HG02885 (cell line): ENCODE results near the gene CEACAM19.
"Not testable (repeated sequence)": the region's sequence is repeated elsewhere in the genome, so short reads cannot be mapped to it uniquely, and the experiment has no call there.

Experiments
- ATAC-seq: cut with Tn5 transposase; IDR thresholded peaks from one replicate; pipeline ENCODE4 v1.9.1; 2021; ENCODE audit warnings: mild to moderate bottlenecking; ENCODE audit not compliant: unreplicated experiment, poor library complexity

The CEACAM19 gene, protein sequence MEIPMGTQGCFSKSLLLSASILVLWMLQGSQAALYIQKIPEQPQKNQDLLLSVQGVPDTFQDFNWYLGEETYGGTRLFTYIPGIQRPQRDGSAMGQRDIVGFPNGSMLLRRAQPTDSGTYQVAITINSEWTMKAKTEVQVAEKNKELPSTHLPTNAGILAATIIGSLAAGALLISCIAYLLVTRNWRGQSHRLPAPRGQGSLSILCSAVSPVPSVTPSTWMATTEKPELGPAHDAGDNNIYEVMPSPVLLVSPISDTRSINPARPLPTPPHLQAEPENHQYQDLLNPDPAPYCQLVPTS

GRCh38 chr19:44671400-44671799 lies at the start of gene CEACAM19:
CEACAM19 (plus strand) TSS chr19:44671482; CDS start chr19:44671932, 450 bp downstream.
- ATAC-seq: no peak

DNA sequence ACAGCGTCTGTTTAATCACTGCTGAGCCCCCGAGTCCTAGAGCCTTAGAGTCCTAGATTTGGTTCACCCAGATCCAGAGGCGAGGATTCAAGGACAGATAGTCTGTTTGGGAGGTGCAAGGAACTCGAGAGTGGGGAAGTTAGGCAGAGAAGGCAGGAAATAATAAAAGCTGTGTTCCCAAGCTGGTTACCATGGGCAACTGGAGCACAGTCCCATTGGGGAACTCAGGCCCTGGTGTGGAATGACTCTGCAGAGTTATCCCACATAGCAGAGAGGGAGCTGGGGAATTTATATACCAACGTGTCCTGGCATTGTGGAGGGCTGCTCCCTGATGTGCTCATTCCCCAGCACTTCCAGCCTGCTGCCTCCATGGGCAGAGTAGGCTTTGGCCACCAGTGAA lies 48.2 kb upstream of the CEACAM19 start:
- ATAC-seq: no peak

GRCh38 chr19:44623626-44624025 lies 47.7 kb upstream of the CEACAM19 start:
- no peak for ATAC-seq

DNA sequence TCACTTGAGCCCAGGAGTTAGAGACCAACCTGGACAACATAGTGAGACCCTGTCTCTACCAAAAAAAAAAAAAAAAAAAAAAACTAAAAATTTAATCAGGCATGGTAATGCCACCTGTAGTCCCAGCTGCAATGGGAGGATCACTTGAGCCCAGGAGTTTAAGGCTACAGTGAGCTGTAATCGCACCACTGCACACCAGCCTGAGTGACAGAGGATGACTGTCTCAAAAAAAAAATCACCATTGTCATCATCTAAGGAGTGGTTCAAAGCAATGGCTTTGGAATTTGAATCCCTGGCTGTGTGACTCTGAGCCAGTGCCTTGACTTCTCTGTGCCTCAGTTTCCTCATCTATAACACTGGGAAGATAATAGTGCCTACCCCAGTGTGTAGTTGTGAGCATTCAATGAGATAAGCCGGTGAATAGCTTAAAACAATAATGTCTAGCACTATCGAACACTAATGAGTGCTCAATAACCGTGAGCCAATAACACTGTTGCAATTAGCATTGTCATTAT lies 46.4 kb upstream of the CEACAM19 start:
- no peak for ATAC-seq

DNA sequence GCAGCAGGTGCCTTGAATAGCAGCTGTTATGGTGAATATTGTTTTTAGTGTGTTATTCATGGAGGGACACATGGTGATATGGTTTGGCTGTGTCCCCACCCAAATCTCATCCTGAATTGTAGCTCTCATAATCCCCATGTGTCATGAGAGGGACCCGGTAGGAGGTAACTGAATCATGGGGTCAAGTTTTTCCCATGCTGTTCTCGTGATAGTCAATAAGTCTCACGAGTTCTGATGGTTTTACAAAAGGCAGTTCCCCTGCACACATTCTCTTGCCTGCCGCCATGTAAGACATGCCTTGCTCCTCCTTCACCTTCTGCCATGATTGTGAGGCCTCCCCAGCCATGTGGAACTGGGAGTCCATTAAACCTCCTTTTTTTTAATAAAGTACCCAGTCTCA lies 45.6 kb upstream of the CEACAM19 start:
- not testable (repeated sequence) for ATAC-seq

- ATAC-seq: no peak
These were observed 45.1 kb upstream of the CEACAM19 start for GRCh38 chr19:44626048-44626624.

DNA sequence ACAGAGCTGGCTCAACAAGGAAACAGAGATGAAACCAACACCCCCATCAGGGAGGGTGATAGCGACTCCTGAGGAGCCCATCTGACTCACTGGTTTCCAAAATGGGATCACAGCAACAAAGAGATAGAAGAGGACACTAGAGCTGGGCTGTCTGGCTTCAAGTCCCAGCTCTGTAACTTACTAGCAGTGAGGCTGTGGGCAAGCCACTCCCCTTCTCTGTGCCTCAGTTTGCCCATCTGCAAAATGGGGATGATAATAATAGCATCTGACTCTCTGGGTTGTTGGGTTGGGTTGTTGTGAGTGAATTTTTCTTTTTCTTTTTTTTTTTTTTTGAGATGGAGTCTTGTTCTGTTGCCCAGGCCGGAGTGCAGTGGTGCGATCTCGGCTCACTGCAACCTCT lies 43.7 kb upstream of the CEACAM19 start:
- no peak for ATAC-seq

DNA sequence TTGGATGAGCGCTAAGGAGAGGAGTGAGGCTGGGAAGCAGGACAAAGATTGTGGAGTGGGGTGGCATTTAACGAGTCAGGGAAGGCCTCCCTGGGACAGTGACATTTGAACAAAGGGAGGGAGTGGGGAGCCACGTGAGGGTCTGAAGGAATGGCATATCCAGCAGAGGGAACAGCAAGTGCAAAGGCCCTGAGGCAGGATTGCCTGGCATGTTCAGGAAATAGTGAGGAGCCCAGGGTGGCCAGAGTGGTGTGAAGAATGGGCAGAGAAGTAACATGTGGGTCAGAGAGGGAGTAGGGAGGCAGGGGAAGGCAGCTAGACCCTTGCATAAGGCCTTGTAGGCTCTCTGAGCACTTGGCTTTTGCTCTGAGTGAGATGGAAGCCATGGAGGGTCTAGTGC lies 42.5 kb upstream of the CEACAM19 start:
- no peak for ATAC-seq

- ATAC-seq: not testable (repeated sequence)
These were observed 39.7 kb upstream of the CEACAM19 start for GRCh38 chr19:44631611-44632010.

DNA sequence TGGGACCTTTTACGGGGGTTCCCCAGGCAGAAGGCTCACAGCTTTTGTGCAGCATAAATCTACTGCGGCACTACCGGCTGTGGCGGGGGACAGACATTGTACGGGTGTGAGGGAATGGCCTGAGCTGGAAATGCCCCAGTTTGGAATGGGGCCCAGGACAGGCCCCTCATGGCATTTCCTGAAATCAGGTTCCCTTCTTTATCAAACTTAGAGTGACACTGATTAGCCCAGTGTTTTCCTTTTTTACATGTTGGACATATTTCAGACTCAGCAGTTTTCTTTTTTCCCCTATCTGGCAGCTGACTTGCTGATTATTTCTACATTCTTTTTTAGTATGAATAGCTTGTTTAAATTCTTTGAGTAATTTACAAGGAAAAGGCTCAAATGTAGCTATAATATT lies 37.2 kb upstream of the CEACAM19 start:
- not testable (repeated sequence) for ATAC-seq

DNA sequence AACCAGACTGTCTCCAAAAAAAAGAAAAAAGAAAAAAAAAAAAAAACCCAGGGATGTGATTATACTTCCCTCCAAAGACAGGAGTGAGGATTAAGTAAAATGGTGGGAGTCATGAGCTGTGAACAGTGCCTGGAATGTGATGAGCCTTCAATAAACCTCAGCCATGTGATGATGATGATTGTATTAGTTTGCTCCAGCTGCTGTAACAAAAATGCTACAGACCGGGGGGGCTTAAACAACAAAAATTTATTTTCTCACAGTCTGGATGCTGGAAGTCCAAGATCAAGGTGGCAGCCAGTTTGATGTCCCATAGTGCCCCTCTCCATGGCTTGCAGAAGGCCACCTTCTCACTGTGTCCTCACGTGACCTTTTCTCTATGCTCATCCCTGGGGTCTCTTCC lies 36.5 kb upstream of the CEACAM19 start:
- ATAC-seq: no peak

DNA sequence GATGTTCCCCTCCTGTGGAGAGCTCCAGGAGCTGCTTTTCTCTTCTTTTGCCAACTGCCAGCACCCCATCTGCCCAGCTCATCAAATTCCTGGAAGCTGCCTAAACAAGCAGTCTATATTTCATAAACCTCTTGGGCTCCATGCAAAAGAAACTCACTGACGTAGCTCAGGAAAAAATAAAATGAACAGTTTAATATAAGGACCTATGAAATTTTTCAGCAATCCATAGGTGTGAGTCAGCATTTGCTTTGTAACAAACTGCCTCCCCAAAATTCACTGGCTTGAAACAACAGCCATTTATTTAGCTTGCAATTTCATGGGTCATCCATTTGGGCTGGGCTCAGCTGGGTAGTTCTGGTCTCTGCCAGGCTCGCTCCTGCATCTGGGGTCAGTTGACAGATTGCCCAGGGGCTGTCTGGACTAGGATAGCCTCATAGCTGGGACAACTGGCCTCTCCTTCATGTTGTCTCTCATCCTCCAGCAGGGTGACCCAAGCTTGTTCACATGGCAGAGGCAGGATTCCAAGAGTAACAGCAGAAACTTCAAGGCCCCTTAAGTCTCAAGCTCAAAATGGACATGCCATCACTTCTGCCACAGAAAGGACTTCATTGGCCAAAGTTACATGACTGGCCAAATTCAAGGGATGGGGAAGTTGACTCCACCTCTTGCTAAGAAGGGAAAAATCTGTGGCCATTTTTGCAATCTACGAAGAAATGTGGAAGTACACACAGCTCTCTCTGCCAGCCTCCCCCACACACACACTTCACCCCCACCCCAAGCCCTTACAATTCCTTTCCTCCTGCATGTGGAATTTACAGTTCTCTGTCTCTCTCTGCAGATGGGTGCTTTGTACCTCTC lies 35.5 kb upstream of the CEACAM19 start:
- ATAC-seq: no peak

GRCh38 chr19:44636439-44637389 lies 34.6 kb upstream of the CEACAM19 start:
- ATAC-seq: no peak

DNA sequence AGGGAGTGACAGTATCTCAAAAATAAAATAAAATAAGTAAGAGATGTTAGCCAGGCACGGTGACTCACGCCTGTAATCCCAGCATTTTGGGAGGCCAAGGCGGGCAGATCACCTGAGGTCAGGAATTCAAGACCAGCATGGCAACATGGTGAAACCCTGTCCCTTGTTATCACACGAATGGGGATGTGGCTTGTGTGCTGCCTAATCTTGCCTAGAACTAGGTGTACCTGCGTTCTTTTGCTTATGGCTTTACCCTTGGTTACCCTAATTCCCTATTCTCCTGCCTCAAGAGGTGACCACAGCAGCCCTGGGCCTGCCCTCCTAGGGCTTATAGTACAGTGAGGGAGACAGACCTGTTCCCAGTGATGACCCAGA lies 33.9 kb upstream of the CEACAM19 start:
- no peak for ATAC-seq

DNA sequence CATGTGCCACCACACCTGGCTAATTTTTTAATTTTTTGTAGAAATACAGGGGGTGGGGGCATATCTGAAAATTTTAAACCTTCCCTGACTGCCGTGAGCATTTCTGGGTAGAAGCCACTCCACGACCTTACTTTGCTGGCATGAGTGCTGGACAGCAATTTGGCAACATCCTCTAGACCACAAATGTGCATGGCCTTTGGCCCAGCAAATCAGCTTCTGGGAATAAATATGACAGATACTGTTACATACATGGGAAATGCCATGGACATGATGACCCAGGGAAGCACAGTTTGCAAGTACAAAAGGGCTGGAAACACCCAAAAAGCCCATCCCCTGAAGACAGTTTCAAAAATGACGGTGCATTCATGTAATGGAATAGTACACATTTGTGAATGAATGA lies 30.8 kb upstream of the CEACAM19 start:
- no peak for ATAC-seq

- no peak for ATAC-seq
These were observed 29.6 kb upstream of the CEACAM19 start for GRCh38 chr19:44641501-44642265.

DNA sequence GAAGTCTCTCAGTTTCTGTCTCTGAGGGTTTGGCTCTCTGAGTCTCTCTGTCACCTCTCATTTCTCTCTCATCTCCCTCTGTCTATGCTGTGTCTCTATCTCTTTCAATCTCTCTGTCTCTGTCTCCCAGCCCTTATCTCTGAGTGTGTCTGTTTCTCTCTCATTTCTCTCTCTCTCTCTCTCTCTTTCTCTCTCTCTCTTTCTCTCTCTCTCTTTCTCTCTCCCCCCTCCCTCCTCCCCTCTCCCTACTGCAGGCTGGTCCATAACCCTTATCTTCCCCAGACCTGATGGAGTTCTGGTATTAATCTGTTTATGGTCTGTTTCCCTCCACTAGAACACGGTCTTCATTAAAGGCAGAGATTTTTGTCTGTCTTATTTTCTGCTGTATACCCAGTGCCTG lies 28.9 kb upstream of the CEACAM19 start:
- no peak for ATAC-seq

DNA sequence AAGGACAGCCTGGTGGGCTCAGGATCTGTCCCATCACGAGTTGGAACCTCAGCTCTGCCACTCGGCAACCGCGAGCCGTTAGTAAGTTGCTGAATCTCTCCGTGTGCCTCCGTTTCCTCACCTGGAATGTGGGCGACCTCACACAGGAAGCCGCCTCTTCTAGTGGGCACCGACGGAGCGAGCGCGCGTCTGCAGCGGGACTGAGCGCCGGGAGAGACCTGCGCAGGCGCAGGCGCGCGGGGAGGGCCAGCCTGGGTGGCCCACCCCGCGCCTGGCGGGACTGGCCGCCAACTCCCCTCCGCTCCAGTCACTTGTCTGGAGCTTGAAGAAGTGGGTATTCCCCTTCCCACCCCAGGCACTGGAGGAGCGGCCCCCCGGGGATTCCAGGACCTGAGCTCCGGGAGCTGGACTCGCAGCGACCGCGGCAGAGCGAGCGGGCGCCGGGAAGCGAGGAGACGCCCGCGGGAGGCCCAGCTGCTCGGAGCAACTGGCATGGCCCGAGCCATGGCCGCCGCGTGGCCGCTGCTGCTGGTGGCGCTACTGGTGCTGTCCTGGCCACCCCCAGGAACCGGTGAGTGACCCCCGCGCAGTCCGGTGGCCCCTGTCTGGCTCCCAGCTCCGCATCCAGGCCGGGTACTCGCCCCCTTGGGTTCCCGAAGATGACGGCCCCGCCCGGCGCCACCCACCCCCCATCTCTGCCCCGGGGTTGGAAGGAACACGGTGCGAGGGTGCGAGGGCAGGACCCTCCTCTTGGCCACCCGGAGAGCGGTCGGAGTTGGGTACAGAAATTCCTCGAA lies 27.5 kb upstream of the CEACAM19 start, which contains the start of gene PVR:
PVR (plus strand) TSS at position 306 of the 797 bp plus-strand sequence; CDS start at position 493, 187 bp downstream.
- no peak for ATAC-seq
